Trophoblast cell (in vitro differentiated cells and primary cell): Measurements from ENCODE around the gene HBZ.
"Not testable (repeated sequence)": the region's sequence is repeated elsewhere in the genome, so short reads cannot be mapped to it uniquely, and the experiment has no call there.

Experiments used
- DNase-seq, 2 donors: peaks; one replicate each; pipeline ENCODE4 v3.0.0-alpha.2; 2016
- H2AFZ ChIP-seq: 2 replicates; pipeline ENCODE4 v1.6.1; 2013; ENCODE audit warnings: low read length, moderate library complexity, mild to moderate bottlenecking; ENCODE audit not compliant: insufficient read depth, poor library complexity
- H2AK5ac ChIP-seq: 2 replicates; pipeline ENCODE4 v1.6.1; 2013; ENCODE audit warnings: mild to moderate bottlenecking, low read length
- H2BK120ac ChIP-seq: 2 replicates; pipeline ENCODE4 v1.6.1; 2013; ENCODE audit warnings: low read length, mild to moderate bottlenecking, moderate library complexity; ENCODE audit not compliant: insufficient read depth, poor library complexity
- H2BK12ac ChIP-seq: 2 replicates; pipeline ENCODE4 v1.6.1; 2013; ENCODE audit warnings: mild to moderate bottlenecking, low read length, moderate library complexity
- H2BK5ac ChIP-seq: 2 replicates; pipeline ENCODE4 v1.6.1; 2013; ENCODE audit warnings: low read length, low read depth, moderate library complexity, mild to moderate bottlenecking; ENCODE audit not compliant: poor library complexity
- H3K14ac ChIP-seq: 2 replicates; pipeline ENCODE4 v1.6.1; 2013; ENCODE audit warnings: mild to moderate bottlenecking, low read length
- H3K18ac ChIP-seq: 2 replicates; pipeline ENCODE4 v1.6.1; 2013; ENCODE audit warnings: mild to moderate bottlenecking, low read length
- H3K23ac ChIP-seq: 2 replicates; pipeline ENCODE4 v1.6.1; 2013; ENCODE audit warnings: low read length
- H3K27ac ChIP-seq: 2 replicates; pipeline ENCODE4 v1.5.1; 2013; ENCODE audit warnings: low read depth, mild to moderate bottlenecking, inconsistent platforms, low read length, moderate library complexity
- H3K27me3 ChIP-seq: 2 replicates; pipeline ENCODE4 v1.6.1; 2013; ENCODE audit warnings: inconsistent platforms, mild to moderate bottlenecking, low read length, moderate library complexity; ENCODE audit not compliant: insufficient read depth
- H3K36me3 ChIP-seq, 2 experiments: 1 replicate in 1 of 2; 2 replicates in 1 of 2; pipeline ENCODE4 v1.6.1; 2013; ENCODE audit warnings: low read length in 2 of 2, mild to moderate bottlenecking in 2 of 2, moderate library complexity in 1 of 2; ENCODE audit not compliant: insufficient read depth in 2 of 2, control insufficient read depth in 1 of 2
- H3K4ac ChIP-seq: 2 replicates; pipeline ENCODE4 v1.6.1; 2013; ENCODE audit warnings: low read depth, mild to moderate bottlenecking, low read length, moderate library complexity
- H3K4me1 ChIP-seq, 2 experiments: 1 replicate in 1 of 2; 2 replicates in 1 of 2; pipeline ENCODE4 v1.6.1; 2013; ENCODE audit warnings: low read length in 2 of 2, mild to moderate bottlenecking in 2 of 2, moderate library complexity in 1 of 2; ENCODE audit not compliant: insufficient read depth in 2 of 2, control insufficient read depth in 1 of 2
- H3K4me2 ChIP-seq: 2 replicates; pipeline ENCODE4 v1.6.1; 2013; ENCODE audit warnings: inconsistent platforms, mild to moderate bottlenecking, low read length, moderate library complexity
- H3K4me3 ChIP-seq: 2 replicates; pipeline ENCODE4 v1.5.1; 2013; ENCODE audit warnings: mild to moderate bottlenecking, low read depth, low read length, inconsistent platforms
- H3K79me1 ChIP-seq: one replicate; pipeline ENCODE4 v1.6.1; 2013; ENCODE audit warnings: low read length
- H3K79me2 ChIP-seq: 2 replicates; pipeline ENCODE4 v1.6.1; 2013; ENCODE audit warnings: low read length, mild to moderate bottlenecking; ENCODE audit not compliant: control insufficient read depth, insufficient read depth, poor library complexity
- H3K9ac ChIP-seq: 2 replicates; pipeline ENCODE4 v1.6.1; 2013; ENCODE audit warnings: mild to moderate bottlenecking, low read length
- H3K9me3 ChIP-seq: 2 replicates; pipeline ENCODE4 v1.6.1; 2013; ENCODE audit warnings: low read depth, mild to moderate bottlenecking, control low read depth, inconsistent platforms, low read length; ENCODE audit not compliant: insufficient read depth
- H4K12ac ChIP-seq: 2 replicates; pipeline ENCODE4 v1.6.1; 2013; ENCODE audit warnings: low read depth, mild to moderate bottlenecking, low read length, moderate library complexity
- H4K8ac ChIP-seq: 2 replicates; pipeline ENCODE4 v1.6.1; 2013; ENCODE audit warnings: low read depth, mild to moderate bottlenecking, low read length, moderate library complexity
- H4K91ac ChIP-seq: one replicate; pipeline ENCODE4 v1.6.1; 2013; ENCODE audit warnings: low read depth, mild to moderate bottlenecking, low read length, moderate library complexity
- WGBS: extraction: QIAGEN DNeasy Blood & Tissue Kit; methylation state at CpG from one replicate; pipeline ENCODE4 v1.1.7; 2013; ENCODE audit warnings: missing lambda C conversion rate; ENCODE audit not compliant: insufficient read length, insufficient coverage; ENCODE audit errors: extremely low coverage; 5-methylcytosine and 5-hydroxymethylcytosine counted together

HBZ gene

GRCh38 chr16:120756-121155, 31.7 kb upstream of the HBZ start:
- Histone ChIP-seq H3K9ac (no peak overlapping the region), H3K36me3 (peaks cover 0 to 4% of the 10 kb centered on the region in 2 experiments), H3K27ac (no peak overlapping the region), H3K79me2 (no peaks in the 10 kb centered on the region), H3K9me3 (no peaks in the 10 kb centered on the region), H2AK5ac (no peak overlapping the region), H3K23ac (no peak overlapping the region), H3K27me3 (no peaks in the 10 kb centered on the region), H3K14ac (no peak overlapping the region), H4K91ac (no peak overlapping the region), H3K4me1 (no peaks in the 10 kb centered on the region), H2BK120ac (no peak overlapping the region), H4K8ac (no peak overlapping the region), H2BK12ac (no peak overlapping the region), H4K12ac (no peak overlapping the region), H3K4me2 (no peak overlapping the region), H3K4ac (no peak overlapping the region), H2BK5ac (no peak overlapping the region), H3K4me3 (no peak overlapping the region), H3K79me1 (no peaks in the 10 kb centered on the region), H2AFZ (no peak overlapping the region), H3K18ac (no peak overlapping the region)
- no CpG with 5 or more reads among the region's 2 CpGs for WGBS
- DNase-seq = no peak

- peaks cover 0 to 4% of the 10 kb centered on the region in 2 experiments for H3K36me3 ChIP-seq
- no peak overlapping the region for H3K4ac ChIP-seq
- H2BK120ac ChIP-seq = no peak overlapping the region
- no peak overlapping the region for H3K14ac ChIP-seq
- H3K23ac ChIP-seq = no peak overlapping the region
- no peak overlapping the region for H3K4me2 ChIP-seq
- no CpG with 5 or more reads among the region's 1 CpG for WGBS
- H2BK5ac ChIP-seq = no peak overlapping the region
- no peak overlapping the region for H3K4me3 ChIP-seq
- H3K27me3 ChIP-seq = no peaks in the 10 kb centered on the region
- H3K18ac ChIP-seq = no peak overlapping the region
- H2AK5ac ChIP-seq = no peak overlapping the region
- no peak overlapping the region for H2AFZ ChIP-seq
- H3K4me1 ChIP-seq = no peaks in the 10 kb centered on the region
- no peaks in the 10 kb centered on the region for H3K79me1 ChIP-seq
- H4K12ac ChIP-seq = no peak overlapping the region
- no peak overlapping the region for H3K27ac ChIP-seq
- H3K9ac ChIP-seq = no peak overlapping the region
- no peak overlapping the region for H4K91ac ChIP-seq
- no peaks in the 10 kb centered on the region for H3K79me2 ChIP-seq
- no peak overlapping the region for H2BK12ac ChIP-seq
- no peak overlapping the region for H4K8ac ChIP-seq
- H3K9me3 ChIP-seq = no peaks in the 10 kb centered on the region
- no peak for DNase-seq
Observed at GRCh38 chr16:122361-122760, 30.1 kb upstream of the HBZ start.

GRCh38 chr16:123558-124350, 28.7 kb upstream of the HBZ start:
- not testable (repeated sequence) for H2BK120ac ChIP-seq, H3K9me3 ChIP-seq, H4K91ac ChIP-seq, H3K4me3 ChIP-seq, H3K4me1 ChIP-seq, H2BK12ac ChIP-seq, H3K27me3 ChIP-seq, H3K4me2 ChIP-seq, H3K14ac ChIP-seq, DNase-seq, H2AFZ ChIP-seq, H2AK5ac ChIP-seq, H4K12ac ChIP-seq, H4K8ac ChIP-seq, H3K79me1 ChIP-seq, H3K36me3 ChIP-seq, H2BK5ac ChIP-seq, H3K23ac ChIP-seq, H3K9ac ChIP-seq, H3K79me2 ChIP-seq, H3K18ac ChIP-seq, H3K4ac ChIP-seq, H3K27ac ChIP-seq
- WGBS = no CpG with 5 or more reads among the region's 19 CpGs

GRCh38 chr16:125011-125410, 27.4 kb upstream of the HBZ start:
- no peak overlapping the region for H3K9ac ChIP-seq
- H3K79me2 ChIP-seq = no peaks in the 10 kb centered on the region
- no peak overlapping the region for H3K23ac ChIP-seq
- H3K4me1 ChIP-seq = no peaks in the 10 kb centered on the region
- H2AK5ac ChIP-seq = no peak overlapping the region
- H3K79me1 ChIP-seq = no peaks in the 10 kb centered on the region
- H3K27ac ChIP-seq = no peak overlapping the region
- no peak for DNase-seq
- H4K91ac ChIP-seq = no peak overlapping the region
- H3K14ac ChIP-seq = no peak overlapping the region
- no peak overlapping the region for H4K8ac ChIP-seq
- H3K4me2 ChIP-seq = no peak overlapping the region
- no peak overlapping the region for H3K4me3 ChIP-seq
- H2BK5ac ChIP-seq = no peak overlapping the region
- H3K36me3 ChIP-seq = peaks cover 0 to 4% of the 10 kb centered on the region in 2 experiments
- WGBS = no CpG with 5 or more reads among the region's 3 CpGs
- no peak overlapping the region for H3K4ac ChIP-seq
- no peak overlapping the region for H4K12ac ChIP-seq
- H3K27me3 ChIP-seq = no peaks in the 10 kb centered on the region
- H2AFZ ChIP-seq = no peak overlapping the region
- no peak overlapping the region for H2BK12ac ChIP-seq
- no peak overlapping the region for H3K18ac ChIP-seq
- H3K9me3 ChIP-seq = no peaks in the 10 kb centered on the region
- H2BK120ac ChIP-seq = no peak overlapping the region
